HepG2 (cell line): ENCODE results near the gene ETHE1. TPM values are rescaled to one million over a fixed set of nuclear protein-coding genes. Genes with fewer than 3 reads are reported as not detected.
A peak's percentile ranks its signal among the peaks of the same experiment; 100 is the strongest.

ENCODE experiments used
- ATF7 ChIP-seq, 2 experiments: fragments of 450-650 bp in 1 of 2; sonication (generic) in 1 of 2; formaldehyde crosslinking in 1 of 2; IDR thresholded peaks; 2 replicates each; pipeline versions ENCODE4 v1.4.0 to v1.6.1; 2016 to 2020; ENCODE audit warnings: antibody characterized with exemption in 1 of 2, mild to moderate bottlenecking in 1 of 2, missing genetic modification reagents in 1 of 2
- ATRX ChIP-seq: sonication (generic); formaldehyde crosslinking; IDR thresholded peaks from 2 replicates; pipeline ENCODE4 v1.4.0; 2020; ENCODE audit warnings: missing genetic modification reagents, borderline replicate concordance
- FOXK2 ChIP-seq: fragments of 450-650 bp; IDR thresholded peaks from 2 replicates; pipeline ENCODE4 v1.6.1; 2016
- IKZF5 ChIP-seq: IDR thresholded peaks from 2 replicates; pipeline ENCODE4 v1.6.1; 2018; ENCODE audit warnings: missing genetic modification reagents, mild to moderate bottlenecking, missing compliant biosample characterization
- NR1H2 ChIP-seq: sonication (generic); formaldehyde crosslinking; IDR thresholded peaks from 2 replicates; pipeline ENCODE4 v1.8.1; 2022; ENCODE audit warnings: low read depth, missing genetic modification reagents, borderline replicate concordance
- ONECUT2 ChIP-seq: sonication (generic); formaldehyde crosslinking; IDR thresholded peaks from 2 replicates; pipeline ENCODE4 v1.4.0; 2020; ENCODE audit warnings: missing genetic modification reagents
- PCBP1 ChIP-seq: fragments of 200-400 bp; formaldehyde crosslinking; IDR thresholded peaks from 2 replicates; pipeline ENCODE4 v1.6.1; 2017; ENCODE audit warnings: mild to moderate bottlenecking, low read depth, low read length, borderline replicate concordance
- RCOR2 ChIP-seq: IDR thresholded peaks from 2 replicates; pipeline ENCODE4 v1.6.1; 2016; ENCODE audit warnings: missing biosample characterization, missing genetic modification reagents
- TOPORS ChIP-seq: sonication (generic); formaldehyde crosslinking; IDR thresholded peaks from 2 replicates; pipeline ENCODE4 v1.8.0; 2023; ENCODE audit warnings: mild to moderate bottlenecking, missing genetic modification reagents
- ZFP37 ChIP-seq: sonication (generic); formaldehyde crosslinking; IDR thresholded peaks from 2 replicates; pipeline ENCODE4 v1.4.0; 2020; ENCODE audit warnings: missing genetic modification reagents, borderline replicate concordance
- ZKSCAN5 ChIP-seq: sonication (generic); formaldehyde crosslinking; IDR thresholded peaks from 2 replicates; pipeline ENCODE4 v1.5.1; 2020; ENCODE audit warnings: mild to moderate bottlenecking, missing genetic modification reagents
- ZNF280D ChIP-seq: sonication (generic); formaldehyde crosslinking; IDR thresholded peaks from 2 replicates; pipeline ENCODE4 v1.5.1; 2020; ENCODE audit warnings: mild to moderate bottlenecking, missing genetic modification reagents
- ZNF569 ChIP-seq: sonication (generic); formaldehyde crosslinking; IDR thresholded peaks from 2 replicates; pipeline ENCODE4 v1.5.0; 2020; ENCODE audit warnings: mild to moderate bottlenecking, missing genetic modification reagents, moderate library complexity, borderline replicate concordance
- ZNF691 ChIP-seq: sonication (generic); formaldehyde crosslinking; IDR thresholded peaks from 2 replicates; pipeline ENCODE4 v1.4.0; 2020; ENCODE audit warnings: missing genetic modification reagents, low read depth, mild to moderate bottlenecking, borderline replicate concordance
- ZSCAN9 ChIP-seq: IDR thresholded peaks from 2 replicates; pipeline ENCODE4 v1.6.1; 2016; ENCODE audit warnings: borderline replicate concordance
- polyA plus RNA-seq, 8 experiments: library from polyadenylated mRNA; depleted of rRNA in 3 of 8; stranded (reverse) in 7 of 8; unstranded in 1 of 8; fragments of >200 nt; fragmentation: Illumina TruSeq in 4 of 8; extraction: Trizol in 4 of 8; gene quantifications; 2 replicates each; pipeline versions ENCODE4 v1.2.1 to v1.2.3, GENCODE V29; 2011 to 2016; ENCODE audit warnings: low read depth in 4 of 8, missing spikeins in 1 of 8, mixed read lengths in 1 of 8; ENCODE audit not compliant: insufficient read depth in 1 of 8
- total RNA-seq, 5 experiments: library from RNA; depleted of rRNA; stranded (reverse); fragments of >200 nt; fragmentation: Illumina TruSeq; extraction: Trizol; gene quantifications; 2 replicates each; pipeline ENCODE4 v1.2.3, GENCODE V29; 2016; ENCODE audit warnings: low read depth in 1 of 5
- TF ChIP-seq, protein P1 (sequence below): sonication (generic); formaldehyde crosslinking; IDR thresholded peaks from 2 replicates; pipeline ENCODE4 v1.9.0; 2022; ENCODE audit warnings: missing genetic modification reagents, mild to moderate bottlenecking, borderline replicate concordance
- TF ChIP-seq, protein P2 (sequence below): sonication (generic); formaldehyde crosslinking; IDR thresholded peaks from 2 replicates; pipeline ENCODE4 v1.4.0; 2020; ENCODE audit warnings: mild to moderate bottlenecking, low read depth, missing genetic modification reagents

ETHE1 gene
- total and polyA plus RNA-seq, 2 of the 13 experiments (the other 11 are each of a cell fraction or from before 2014, with no cell fraction given): 32.5 to 58.4 TPM

GRCh38 chr19:43499042-43499441 lies 28.0 kb downstream of the ETHE1 start (continued):
- TF ChIP-seq TOPORS (CRISPR knock-in tag): no peak
- peak; percentile 98 for TF ChIP-seq ZKSCAN5
- no peak for TF ChIP-seq ATRX
- no peak for TF ChIP-seq FOXK2
- TF ChIP-seq ATF7 (IDR thresholded peaks at IDR 0.05): no peak
- peak; percentile 32; the same call in 1 of the 2 replicates for TF ChIP-seq ATF7 (CRISPR knock-in tag; IDR thresholded peaks at IDR 0.05)
- TF ChIP-seq, protein P1, sequence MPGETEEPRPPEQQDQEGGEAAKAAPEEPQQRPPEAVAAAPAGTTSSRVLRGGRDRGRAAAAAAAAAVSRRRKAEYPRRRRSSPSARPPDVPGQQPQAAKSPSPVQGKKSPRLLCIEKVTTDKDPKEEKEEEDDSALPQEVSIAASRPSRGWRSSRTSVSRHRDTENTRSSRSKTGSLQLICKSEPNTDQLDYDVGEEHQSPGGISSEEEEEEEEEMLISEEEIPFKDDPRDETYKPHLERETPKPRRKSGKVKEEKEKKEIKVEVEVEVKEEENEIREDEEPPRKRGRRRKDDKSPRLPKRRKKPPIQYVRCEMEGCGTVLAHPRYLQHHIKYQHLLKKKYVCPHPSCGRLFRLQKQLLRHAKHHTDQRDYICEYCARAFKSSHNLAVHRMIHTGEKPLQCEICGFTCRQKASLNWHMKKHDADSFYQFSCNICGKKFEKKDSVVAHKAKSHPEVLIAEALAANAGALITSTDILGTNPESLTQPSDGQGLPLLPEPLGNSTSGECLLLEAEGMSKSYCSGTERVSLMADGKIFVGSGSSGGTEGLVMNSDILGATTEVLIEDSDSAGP: no peak
- TF ChIP-seq, protein P2, sequence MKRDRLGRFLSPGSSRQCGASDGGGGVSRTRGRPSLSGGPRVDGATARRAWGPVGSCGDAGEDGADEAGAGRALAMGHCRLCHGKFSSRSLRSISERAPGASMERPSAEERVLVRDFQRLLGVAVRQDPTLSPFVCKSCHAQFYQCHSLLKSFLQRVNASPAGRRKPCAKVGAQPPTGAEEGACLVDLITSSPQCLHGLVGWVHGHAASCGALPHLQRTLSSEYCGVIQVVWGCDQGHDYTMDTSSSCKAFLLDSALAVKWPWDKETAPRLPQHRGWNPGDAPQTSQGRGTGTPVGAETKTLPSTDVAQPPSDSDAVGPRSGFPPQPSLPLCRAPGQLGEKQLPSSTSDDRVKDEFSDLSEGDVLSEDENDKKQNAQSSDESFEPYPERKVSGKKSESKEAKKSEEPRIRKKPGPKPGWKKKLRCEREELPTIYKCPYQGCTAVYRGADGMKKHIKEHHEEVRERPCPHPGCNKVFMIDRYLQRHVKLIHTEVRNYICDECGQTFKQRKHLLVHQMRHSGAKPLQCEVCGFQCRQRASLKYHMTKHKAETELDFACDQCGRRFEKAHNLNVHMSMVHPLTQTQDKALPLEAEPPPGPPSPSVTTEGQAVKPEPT (CRISPR knock-in tag): no peak
- TF ChIP-seq ONECUT2 (CRISPR knock-in tag): no peak
- no peak for TF ChIP-seq ZNF569
- TF ChIP-seq ZFP37: peak; percentile 43; the same call in 1 of the 2 replicates
- no peak for TF ChIP-seq PCBP1
- TF ChIP-seq IKZF5 (CRISPR knock-in tag): peak; percentile 68
- no peak for TF ChIP-seq ZSCAN9 (CRISPR knock-in tag)
- no peak for TF ChIP-seq NR1H2 (CRISPR knock-in tag)
- TF ChIP-seq ZNF691 (CRISPR knock-in tag): no peak
- TF ChIP-seq RCOR2 (CRISPR knock-in tag): peak; percentile 46; the same call in 1 of the 2 replicates
- no peak for TF ChIP-seq ZNF280D (CRISPR knock-in tag)
